CD4-positive, alpha-beta T cell treated with Interleukin-6 at 100 ng/mL for 8 hours (primary cell): ENCODE results near the gene WNT7B.

Experiments used
- DNase-seq: peaks from one replicate; pipeline ENCODE4 v3.0.0-alpha.2; 2020; ENCODE audit warnings: mixed read lengths, low spot score

WNT7B gene

GRCh38 chr22:45953178-45953577 is 23.8 kb downstream of the WNT7B start:
- no peak for DNase-seq

GRCh38 chr22:45952553-45952952 is 24.4 kb downstream of the WNT7B start:
- no peak for DNase-seq

GRCh38 chr22:45952151-45952550 is 24.8 kb downstream of the WNT7B start:
- DNase-seq: no peak

GRCh38 chr22:45949891-45950290 is 27.1 kb downstream of the WNT7B start:
- no peak for DNase-seq

- no peak for DNase-seq
These were observed 27.6 kb downstream of the WNT7B start for GRCh38 chr22:45949258-45949870.

- no peak for DNase-seq
These were observed 28.8 kb downstream of the WNT7B start for GRCh38 chr22:45948081-45948648.

- DNase-seq: no peak
These were observed 30.0 kb downstream of the WNT7B start for GRCh38 chr22:45946805-45947600.

- DNase-seq: no peak
These were observed 31.3 kb downstream of the WNT7B start for GRCh38 chr22:45945621-45946106.

GRCh38 chr22:45942787-45943493 is 34.0 kb downstream of the WNT7B start:
- no peak for DNase-seq

- DNase-seq: no peak
These were observed 34.6 kb downstream of the WNT7B start for GRCh38 chr22:45942344-45942743.

- no peak for DNase-seq
These were observed 38.0 kb downstream of the WNT7B start for GRCh38 chr22:45938913-45939312.

GRCh38 chr22:45937960-45938359 is 39.0 kb downstream of the WNT7B start:
- DNase-seq: no peak

GRCh38 chr22:45935573-45935972 is 41.4 kb downstream of the WNT7B start:
- no peak for DNase-seq

GRCh38 chr22:45934659-45935341 is 42.2 kb downstream of the WNT7B start:
- DNase-seq: no peak

- DNase-seq: no peak
These were observed 42.8 kb downstream of the WNT7B start for GRCh38 chr22:45934168-45934564.

GRCh38 chr22:45933506-45934167 is 43.3 kb downstream of the WNT7B start:
- DNase-seq: no peak

- no peak for DNase-seq
These were observed 44.9 kb downstream of the WNT7B start for GRCh38 chr22:45932071-45932470.

- no peak for DNase-seq
These were observed 45.9 kb downstream of the WNT7B start for GRCh38 chr22:45931042-45931441.

GRCh38 chr22:45930324-45930723 is 46.6 kb downstream of the WNT7B start:
- DNase-seq: no peak

- no peak for DNase-seq
These were observed 47.3 kb downstream of the WNT7B start for GRCh38 chr22:45929649-45930048.

- no peak for DNase-seq
These were observed 48.1 kb downstream of the WNT7B start for GRCh38 chr22:45928726-45929368.
